GM18858 (cell line): Measurements from ENCODE around the gene TGFB3.
A peak's percentile ranks its signal among the peaks of the same experiment; 100 is the strongest.

Experiments
- ATAC-seq: cut with Tn5 transposase; IDR thresholded peaks from one replicate; pipeline ENCODE4 v1.9.1; 2021; ENCODE audit not compliant: unreplicated experiment

TGFB3 gene

GRCh38 chr14:75987201-75987970 is 5.6 kb upstream of the TGFB3 start:
- ATAC-seq, result no peak

- no peak for ATAC-seq
Observed at GRCh38 chr14:75986439-75986765, 4.6 kb upstream of the TGFB3 start.

GRCh38 chr14:75985618-75986438 is 4.0 kb upstream of the TGFB3 start, which contains the start of gene IFT43:
TSS of gene IFT43 (plus strand) at chr14:75985763. CDS start at chr14:75985787, 24 bp downstream.
- peak; percentile 56 for ATAC-seq

DNA sequence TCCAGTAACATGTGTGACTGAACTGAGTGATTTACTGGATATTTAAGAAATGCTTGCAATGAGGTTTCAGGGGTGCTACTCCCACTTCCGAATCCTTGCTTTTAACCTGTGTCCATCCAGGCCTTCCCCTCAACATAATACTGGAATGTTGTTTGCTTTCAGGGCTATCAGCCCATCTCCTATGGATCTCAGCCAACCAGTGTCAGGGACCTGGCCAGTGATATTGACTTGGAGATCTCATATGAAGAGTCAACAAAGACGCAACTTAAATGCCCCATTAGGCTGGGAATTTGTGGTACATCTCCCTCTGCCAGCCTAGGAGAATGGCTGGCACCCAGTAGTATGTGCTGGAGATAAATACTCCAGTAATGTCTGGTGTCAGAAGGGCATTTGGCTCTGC is 2.9 kb upstream of the TGFB3 start:
- no peak for ATAC-seq

DNA sequence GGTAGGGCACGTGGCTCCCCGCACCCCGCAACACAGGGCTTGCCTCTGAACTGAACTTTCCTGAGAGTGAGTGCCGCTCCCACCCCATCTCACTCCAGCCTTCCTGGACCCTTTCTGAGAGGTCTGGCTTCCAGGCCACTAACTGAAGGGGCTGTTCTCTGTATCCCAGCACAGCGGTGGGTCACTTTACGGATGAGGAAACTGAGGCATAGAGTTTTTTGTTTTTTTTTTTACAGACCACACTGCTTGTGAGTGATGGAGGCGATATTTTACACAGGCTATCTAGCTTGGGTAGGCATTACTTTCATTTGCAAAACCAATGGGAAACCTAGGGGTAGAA is 1.2 kb upstream of the TGFB3 start:
- no peak for ATAC-seq

DNA sequence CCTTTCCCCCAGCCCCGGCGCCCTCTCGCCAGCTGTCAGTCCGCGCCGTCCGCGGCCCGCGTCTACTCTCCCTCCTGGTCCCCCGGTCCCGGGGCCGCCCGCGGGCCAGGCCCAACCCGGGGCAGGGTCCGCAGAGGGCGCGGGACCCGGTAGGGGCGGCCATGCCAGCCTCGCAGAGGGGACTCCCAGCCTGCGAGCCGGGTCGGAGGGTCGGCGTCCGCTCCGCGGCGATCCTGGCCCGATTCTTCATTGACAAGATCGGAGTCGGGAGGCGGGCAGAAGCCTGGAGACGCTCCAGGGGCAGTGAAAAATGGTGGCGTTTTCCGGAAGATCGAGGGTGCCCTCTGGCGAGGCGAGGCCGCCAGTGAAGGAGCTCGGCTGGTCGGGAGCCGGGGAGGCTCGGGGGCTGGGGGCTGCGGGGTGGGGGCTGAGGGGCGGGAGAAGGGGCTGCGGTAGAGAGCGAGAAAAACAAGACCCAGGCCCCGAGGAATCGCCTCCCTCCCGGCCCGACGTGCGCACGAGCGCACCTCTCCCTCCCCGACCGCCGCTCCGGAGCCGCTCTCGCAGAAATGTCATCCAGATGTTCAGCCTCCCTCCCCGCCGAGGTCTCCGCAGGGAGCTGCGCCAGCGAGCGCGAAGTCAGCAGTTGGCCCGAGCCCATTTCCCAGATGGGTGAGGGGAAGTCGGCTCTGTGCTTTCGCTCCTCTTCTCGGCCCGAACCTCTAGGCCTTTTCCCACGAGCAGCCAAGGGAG is 647 bp upstream of the TGFB3 start:
- ATAC-seq, result peak; percentile 36

DNA sequence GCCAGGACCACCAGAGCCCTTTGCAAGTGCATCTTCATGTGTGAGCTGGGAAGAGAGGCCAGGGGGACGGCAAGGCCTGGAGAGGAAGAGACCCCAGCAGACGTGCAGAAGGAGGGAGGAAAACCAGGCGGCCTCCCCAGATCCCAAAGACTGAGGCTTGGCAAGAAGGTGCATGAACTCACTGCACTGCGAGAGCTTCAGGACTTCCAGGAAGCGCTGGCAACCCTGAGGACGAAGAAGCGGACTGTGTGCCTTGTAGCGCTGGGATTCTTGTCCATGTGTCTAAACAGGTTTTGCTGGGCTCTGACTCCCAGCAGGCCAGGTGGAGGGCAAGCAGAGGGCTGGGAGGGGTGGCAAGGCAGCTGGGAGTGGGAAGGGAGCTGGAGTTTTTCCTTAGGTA is 939 bp downstream of the TGFB3 start:
- no peak for ATAC-seq

DNA sequence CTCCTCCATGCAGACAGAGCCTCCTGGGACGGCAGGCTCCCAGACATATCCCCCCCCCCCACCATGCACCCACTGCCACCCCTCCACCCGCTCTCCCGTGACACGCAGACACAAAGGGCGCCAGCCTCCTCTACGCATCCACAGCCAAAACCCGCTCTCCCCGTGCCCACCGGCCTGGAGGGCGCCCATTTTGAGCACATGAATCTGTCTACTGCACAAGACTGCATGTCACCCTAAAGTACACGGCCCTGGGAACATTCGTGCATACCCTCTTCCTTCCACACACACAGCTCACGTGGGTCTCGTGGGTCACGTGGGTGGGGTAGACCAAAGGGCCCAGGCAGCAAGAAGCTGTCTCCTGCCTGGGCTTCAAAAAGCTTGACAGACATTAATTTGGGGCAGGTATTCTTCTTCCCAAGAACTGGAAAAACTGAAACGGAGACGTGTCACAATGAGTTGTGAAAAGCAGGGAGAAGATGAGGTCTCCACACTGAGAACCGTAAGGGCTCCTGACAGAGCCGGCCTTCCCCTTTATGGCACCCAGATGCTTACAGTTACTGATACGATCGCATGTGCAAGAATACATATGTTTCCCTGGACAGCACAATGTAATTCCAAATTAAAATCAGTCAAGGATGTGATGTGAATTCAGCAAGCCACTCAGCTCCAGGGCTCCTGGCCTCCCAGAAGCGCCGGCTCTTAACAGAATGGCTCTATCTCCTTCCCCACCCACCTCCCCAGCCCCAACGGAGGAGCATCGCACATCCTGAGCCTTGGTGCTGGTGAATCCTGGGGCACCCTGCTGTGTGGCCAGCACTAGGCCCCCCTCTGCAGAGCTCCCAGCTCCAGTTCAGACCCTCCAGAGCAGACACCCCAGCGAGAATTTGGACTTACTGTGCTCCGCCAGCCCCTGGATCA is 1.9 kb downstream of the TGFB3 start:
- no peak for ATAC-seq

DNA sequence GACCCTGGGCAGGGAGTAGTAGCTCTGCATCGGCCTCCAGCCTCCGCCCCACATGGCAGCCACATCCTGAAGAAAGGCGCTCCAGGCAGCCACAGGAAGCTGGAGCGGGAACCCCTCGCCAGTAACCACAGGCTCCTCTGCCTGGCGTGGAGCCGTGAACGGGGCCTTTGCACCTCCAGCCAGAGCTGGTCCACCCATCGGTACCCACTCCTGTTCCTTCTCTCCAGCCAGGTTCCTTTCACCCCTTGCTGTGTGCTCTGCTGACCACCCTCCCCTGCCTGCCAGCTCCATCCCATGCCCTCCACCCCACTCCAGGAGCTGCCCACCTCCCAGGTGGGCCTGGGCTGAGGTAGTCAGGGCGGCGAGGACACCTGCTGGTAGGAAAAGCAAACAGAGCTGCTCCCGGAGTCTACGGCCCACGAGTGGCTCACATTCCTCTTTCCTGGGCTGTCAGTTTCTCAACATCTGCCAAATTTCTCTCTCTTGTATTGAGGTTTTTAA is 2.7 kb downstream of the TGFB3 start:
- ATAC-seq, result no peak

DNA sequence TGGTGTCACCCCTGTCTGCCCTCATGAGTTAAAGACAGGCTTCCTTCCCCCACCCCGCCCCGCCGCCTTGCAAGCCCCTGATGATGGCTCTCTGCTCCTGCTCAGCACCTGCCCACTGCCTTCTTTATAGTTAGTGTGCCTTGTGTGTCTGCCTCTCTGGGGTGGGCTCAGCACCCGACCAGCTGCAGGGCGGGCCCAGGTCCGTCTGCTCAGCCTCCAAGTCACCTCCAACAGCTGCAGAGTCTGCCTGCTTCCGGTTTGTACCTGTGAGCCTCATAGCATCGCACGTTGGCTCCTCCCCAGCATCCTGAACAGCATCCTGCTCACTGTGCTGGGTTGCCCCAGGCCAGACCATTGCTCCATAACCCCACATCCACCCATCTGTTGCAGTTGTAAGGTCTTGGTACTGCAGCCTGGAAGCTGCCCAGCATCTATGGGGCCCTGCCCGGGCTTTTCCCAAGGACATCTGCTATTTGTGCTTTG is 3.5 kb downstream of the TGFB3 start:
- no peak for ATAC-seq

DNA sequence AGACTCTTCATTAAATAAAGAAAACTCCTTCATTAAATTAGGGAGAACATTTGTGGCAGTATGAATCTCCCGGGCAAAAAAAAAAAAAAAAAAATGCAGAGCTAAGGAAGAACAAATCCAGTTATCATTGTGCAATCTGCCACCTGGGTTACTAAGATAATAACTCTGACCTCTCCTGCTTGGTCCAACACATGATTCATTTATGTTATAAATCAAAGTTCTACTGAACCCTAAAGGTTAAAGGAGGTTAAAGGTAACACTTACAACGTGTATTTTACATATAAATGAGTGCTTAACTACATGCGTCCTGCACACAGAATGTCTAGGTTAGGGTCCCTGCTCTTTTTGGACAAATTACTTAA is 4.2 kb downstream of the TGFB3 start:
- no peak for ATAC-seq

GRCh38 chr14:75976826-75977581 is 4.8 kb downstream of the TGFB3 start:
- ATAC-seq, result no peak

- ATAC-seq, result no peak
Observed at GRCh38 chr14:75972801-75973421, 8.9 kb downstream of the TGFB3 start.

GRCh38 chr14:75971509-75971908 is 10.3 kb downstream of the TGFB3 start:
- no peak for ATAC-seq

DNA sequence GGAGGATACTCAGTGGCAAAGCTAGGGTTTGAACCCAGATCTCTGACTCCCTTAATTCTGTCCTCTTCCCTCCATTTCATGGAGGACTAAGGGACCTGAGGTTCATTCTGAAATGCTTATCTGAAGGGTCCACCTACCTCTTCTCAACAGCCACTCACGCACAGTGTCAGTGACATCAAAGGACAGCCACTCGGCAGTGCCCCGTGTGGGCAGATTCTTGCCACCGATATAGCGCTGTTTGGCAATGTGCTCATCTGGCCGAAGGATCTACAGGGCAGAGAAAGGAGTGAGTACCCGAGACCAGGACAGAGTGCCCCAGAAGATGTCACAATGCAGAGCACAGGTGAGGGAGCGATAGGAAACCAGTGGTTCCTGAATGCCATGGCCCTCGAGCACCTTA is 10.8 kb downstream of the TGFB3 start:
- ATAC-seq, result no peak

- ATAC-seq, result no peak
Observed at GRCh38 chr14:75969891-75970290, 11.9 kb downstream of the TGFB3 start.

DNA sequence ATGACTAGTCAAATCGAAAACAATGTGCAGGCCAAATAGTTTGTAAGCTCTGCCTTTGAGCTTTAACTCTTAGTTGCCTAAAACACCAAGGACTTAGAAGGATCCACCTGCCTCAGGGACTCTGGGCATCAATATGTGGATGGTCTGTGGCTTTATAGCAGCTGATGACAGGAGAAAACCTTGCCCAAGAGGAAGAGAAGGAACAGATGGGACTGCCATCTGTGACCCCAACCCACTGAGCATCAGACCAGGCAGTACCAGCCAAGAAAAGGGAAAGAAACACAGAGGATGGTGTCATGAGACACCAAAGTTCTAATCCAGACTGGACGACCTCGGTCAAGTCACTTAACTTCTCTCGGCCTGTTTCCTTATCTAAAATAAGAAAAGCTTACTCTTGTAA is 12.7 kb downstream of the TGFB3 start:
- ATAC-seq, result no peak

DNA sequence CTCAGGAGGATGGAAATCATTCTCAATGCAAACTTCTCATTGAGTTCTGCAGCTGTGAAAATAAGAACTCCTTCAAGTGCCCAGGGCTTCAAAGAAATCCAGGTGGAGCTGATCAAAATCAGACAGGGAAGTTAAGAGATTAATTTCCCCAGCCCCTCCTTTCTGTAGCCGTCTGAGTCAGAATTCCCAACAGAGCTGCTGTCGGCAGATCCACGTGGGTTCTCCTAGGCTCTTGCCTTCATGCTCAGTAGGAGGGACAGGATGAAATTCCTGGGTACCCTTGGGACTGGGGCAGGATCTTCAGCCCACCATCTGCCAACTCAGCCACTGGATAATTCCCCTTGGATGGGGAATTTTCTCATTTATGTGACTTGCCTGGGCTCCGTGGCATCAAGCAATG is 13.3 kb downstream of the TGFB3 start:
- no peak for ATAC-seq

GRCh38 chr14:75967866-75968265 is 13.9 kb downstream of the TGFB3 start:
- ATAC-seq, result no peak
